ENCODE data around the gene SCAMP5.
A peak's percentile ranks its signal among the peaks of the same experiment; 100 is the strongest.

Gene SCAMP5

GRCh38 chr15:75023872-75024636 lies 28.7 kb downstream of the SCAMP5 start:
- DNase-seq: no peak

- no peak for DNase-seq
Measured at GRCh38 chr15:75025107-75025506, 29.7 kb downstream of the SCAMP5 start.

- no peak for DNase-seq
Measured at GRCh38 chr15:75025548-75026260, 30.3 kb downstream of the SCAMP5 start.

DNA sequence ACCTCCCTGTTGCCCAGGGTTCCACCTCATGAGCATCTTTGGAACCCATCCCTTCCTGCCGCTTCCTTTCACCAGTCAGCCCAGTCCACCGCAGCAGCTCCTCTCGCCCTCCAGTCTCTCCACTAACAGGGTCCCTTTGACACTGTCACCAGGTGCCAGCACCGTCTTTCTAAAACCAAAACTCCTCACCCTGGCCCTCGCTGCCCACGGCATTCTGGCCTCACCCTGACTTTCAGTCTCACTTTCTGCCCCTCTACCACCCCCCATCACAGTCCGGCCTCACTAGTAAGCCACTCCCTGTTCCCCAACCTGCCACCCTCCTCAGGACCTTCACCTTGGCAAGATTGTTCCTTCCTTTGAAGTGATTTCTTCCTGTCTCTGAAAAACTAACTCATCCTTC lies 32.2 kb downstream of the SCAMP5 start:
- DNase-seq: no peak

DNA sequence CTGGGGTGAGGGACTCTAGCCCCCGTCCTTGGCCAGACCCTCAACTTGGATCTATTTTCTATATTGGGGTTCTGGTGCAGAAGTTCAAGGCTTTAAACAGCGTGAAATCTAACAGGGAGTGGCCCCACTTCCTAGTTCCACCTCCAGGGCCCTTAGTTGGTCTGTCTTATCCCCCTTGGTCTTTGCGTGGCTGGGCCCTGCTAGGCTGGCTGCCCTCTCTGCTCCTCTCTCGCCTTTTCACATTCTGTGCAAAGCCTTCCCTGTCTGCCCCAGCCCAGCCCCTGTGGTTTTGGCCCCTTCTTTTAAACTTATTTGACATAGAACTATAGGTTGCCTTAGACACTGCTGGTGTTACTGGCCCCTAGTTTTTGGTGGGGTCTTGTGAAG lies 33.6 kb downstream of the SCAMP5 start:
- no peak for DNase-seq

- DNase-seq: peak in 1 of 2 experiments; percentile 66
Measured at GRCh38 chr15:75029378-75030022, 34.1 kb downstream of the SCAMP5 start.

- no peak for DNase-seq
Measured at GRCh38 chr15:75030023-75030413, 34.7 kb downstream of the SCAMP5 start.

GRCh38 chr15:75030424-75030823 lies 35.1 kb downstream of the SCAMP5 start:
- DNase-seq: no peak

GRCh38 chr15:75031848-75032247 lies 36.5 kb downstream of the SCAMP5 start:
- DNase-seq: no peak

DNA sequence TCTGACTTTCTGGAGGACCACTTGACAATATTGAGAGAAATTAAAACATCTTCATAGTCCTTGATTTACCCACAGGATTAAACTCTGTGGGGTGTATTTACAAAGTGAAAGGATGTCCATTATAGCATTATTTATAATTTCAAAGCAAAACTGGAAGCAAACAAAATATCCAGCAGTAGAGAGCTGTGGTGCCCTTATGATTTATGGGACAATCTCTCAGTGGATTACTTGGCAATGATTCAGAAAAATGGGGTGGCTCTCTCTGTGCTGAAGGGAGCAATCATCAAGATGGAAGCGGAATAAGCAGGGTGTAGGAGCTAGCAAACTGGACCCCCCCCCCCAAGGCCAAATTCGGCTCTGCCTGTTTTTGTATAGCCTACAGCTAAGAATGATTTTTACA lies 37.0 kb downstream of the SCAMP5 start:
- DNase-seq: no peak

DNA sequence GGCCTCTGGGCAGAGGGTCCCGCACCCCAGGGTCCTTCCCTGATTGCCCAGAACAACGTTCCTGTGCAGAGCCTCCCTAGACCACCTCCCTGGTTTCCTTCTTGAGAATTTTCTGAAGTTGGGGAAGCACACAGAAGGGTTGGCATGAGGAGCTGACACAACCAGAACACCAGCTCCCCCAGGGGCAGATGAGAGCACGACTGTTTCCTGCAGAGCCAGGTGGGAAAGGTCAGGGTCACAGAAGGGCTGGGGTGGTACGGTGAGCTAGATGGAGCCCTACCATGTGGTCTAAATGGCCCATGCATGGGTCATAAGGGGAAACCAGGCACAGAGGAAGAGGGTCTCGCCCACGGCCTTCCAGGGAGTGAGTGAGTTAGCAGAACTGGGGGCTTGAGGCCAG lies 38.4 kb downstream of the SCAMP5 start:
- no peak for DNase-seq

GRCh38 chr15:75034615-75035014 lies 39.3 kb downstream of the SCAMP5 start:
- DNase-seq: no peak

DNA sequence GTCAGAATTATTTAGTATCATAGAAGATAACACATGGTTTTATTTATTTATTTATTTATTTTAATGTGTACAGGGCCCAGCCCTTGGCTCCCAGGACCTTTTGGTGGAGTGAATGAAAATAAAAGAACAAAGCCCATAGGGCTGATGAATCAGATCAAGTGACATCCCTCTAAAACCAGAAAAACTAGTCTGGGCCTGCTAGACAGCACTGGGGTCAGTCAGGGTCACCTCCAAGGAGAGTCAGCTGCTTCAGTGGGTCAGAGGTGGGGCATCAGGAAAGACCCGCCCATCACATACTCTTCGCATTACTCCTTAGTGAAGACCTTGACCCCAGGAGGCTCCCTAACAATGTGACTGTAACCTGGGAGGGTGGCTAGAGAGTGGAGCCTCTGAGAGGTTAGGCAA lies 40.9 kb downstream of the SCAMP5 start:
- DNase-seq: no peak

GRCh38 chr15:75037685-75038084 lies 42.3 kb downstream of the SCAMP5 start:
- DNase-seq: no peak

- DNase-seq: no peak
Measured at GRCh38 chr15:75038231-75038630, 42.9 kb downstream of the SCAMP5 start.

DNA sequence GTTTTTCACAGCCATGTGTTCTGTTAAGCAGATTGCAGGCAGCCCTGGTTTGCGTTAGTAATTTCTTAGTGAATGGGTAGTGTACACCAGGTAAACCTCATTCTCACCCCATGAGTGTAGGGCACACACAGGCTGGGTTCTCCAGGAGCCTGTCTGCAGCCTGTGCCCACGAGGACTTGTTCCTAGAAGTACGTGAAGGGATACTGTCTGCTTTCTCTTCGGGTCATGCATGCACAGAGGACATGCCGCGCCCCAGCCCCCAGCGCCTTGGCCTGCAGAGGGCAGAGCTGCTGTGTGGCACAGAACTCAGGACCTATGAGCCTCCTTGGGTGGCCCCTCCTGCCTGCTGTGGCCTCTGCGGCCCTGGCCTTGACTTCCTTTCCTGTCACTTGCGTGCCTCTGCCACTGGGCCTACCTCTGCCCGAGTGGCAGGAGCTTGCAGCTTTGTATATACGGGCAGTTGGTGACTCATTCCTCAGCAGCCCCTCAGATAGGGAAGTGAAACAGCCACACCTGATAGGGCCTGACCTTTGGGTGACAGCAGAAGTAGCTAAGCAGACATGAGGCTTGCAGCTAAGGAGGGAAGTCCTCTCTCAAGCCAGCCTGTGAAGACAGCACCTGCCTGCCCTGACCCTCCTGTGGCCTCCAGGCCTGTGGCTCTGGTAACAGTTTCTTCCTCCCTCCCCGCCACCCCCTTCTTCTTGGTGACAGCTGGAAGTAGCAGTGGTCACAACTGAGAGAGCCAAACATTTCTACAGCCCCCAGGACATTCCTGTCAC lies 47.6 kb downstream of the SCAMP5 start:
- DNase-seq: no peak

DNA sequence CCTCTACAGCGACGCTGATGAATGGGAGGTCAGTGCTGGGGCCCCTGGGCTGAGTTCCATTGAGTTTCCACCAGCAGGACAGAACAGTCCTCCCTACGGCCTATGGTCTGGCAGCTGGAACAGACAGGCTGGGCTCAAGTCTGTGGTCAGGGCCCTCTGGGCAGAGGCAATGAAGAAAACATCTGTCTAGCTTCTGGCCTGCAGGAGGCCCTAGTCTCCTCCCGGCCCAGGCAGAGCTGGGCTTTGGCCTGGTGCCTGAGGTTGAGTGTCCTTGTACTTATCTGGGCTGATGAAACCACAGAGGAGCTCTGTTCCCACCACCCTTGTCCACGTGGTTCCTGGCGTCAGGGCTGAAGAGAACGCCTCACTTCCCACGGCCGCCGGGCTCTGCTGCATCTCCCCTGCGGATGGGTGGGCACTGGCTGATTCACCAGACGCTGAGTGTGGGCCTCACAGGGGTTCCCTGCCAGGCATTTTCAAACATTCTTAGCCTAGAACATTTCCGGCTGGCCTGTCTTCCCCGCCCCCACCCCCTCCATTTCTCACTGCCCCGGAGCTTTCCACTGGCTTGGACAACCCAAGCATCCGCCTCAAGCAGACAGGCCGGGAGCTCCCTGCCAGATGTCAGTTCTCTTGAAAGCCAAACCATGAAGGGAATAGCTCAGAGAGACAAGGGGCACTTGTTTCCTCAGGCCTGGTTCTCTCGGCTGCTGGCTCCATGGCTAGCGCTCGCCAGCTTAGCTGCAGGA lies 48.3 kb downstream of the SCAMP5 start:
- no peak for DNase-seq

DNA sequence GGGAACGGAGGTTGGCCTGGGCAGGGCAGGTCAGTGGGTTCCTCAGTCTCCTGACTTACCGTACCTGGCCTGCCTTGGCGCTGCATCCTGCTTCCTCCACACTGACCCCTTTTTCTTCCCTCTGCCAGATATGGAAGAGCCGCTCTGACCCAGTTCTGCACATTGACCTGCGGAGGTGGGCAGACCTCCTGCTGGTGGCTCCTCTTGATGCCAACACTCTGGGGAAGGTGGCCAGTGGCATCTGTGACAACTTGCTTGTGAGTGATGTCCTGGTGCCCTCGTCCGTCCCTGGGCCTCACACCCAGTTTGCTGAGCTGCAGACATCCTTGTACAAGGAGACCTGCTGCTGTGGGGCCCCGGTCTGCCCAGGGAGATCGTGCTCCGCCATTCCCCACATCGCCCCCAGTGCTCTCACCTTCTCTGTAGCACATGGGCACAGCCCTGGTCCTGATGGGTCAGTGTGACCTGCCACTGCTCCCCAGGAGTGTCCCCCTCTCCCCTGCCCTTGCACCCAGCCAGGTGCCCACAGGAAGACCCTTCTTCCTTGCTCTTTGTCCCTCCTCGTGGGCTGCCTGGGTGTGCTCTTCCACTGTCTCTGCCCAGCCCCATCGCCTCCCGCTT lies 49.0 kb downstream of the SCAMP5 start:
- DNase-seq: no peak

DNA sequence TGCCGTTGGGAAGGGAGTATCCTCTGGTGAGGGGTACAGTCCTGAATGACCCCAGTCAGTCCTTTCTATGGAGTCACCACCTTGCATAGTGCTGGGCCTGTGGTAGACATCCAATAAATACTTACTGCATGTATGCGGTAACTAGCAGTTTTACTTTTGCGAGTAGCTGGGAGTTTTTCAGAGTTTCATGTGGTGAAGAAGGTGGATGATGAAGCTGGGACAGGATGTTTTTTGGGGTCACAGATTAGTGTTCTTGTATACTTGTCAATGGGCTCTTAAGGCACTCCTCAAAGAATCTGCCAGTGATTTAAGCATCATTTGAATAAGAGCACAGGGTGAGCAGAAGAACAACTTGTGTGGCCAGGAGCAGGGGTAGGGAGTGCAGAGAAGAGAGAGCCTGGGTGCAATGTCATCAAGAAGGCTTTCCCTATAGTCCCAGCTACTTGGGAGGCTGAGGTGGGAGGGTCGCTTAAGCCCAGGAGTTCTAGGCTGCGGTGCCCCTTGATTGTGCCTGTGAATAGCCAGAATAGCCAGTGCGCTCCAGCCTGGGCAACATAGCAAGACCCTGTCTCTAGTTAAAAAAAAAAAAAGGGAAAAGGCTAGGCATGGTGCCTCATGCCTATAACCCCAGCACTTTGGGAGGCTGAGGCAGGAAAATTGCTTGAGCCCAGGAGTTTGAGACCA lies 50.1 kb downstream of the SCAMP5 start:
- DNase-seq: no peak

GRCh38 chr15:75048394-75048793 lies 53.0 kb downstream of the SCAMP5 start:
- no peak for DNase-seq

DNA sequence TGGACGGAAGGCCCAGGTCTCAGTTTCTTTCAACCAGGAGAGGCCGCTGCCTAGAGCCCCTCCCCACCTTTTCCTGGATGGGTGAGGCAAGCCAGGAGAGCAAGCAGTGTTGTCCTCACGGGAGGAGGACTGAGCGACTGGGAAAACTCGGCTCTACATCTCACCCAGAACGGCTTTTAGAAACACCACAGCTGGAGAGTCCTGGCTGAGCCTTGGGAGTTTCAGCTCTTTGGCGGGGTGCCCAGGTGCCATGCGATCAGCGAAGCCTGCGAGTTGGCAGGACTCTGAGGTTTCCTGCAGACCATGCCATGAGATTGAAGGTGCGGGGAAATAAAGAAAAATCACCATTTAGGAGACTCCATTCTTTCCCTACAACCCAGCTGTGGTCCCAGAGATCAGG lies 54.0 kb downstream of the SCAMP5 start:
- no peak for DNase-seq

All from cerebellar nuclear complex (tissue), 1 donor.